ENCODE results near the gene CFAP65. TPM values are rescaled to one million over a fixed set of nuclear protein-coding genes. Genes with fewer than 3 reads are reported as not detected.

Gene CFAP65
- total RNA-seq, 1 experiment from 2014 or later, result 0.52 TPM

DNA sequence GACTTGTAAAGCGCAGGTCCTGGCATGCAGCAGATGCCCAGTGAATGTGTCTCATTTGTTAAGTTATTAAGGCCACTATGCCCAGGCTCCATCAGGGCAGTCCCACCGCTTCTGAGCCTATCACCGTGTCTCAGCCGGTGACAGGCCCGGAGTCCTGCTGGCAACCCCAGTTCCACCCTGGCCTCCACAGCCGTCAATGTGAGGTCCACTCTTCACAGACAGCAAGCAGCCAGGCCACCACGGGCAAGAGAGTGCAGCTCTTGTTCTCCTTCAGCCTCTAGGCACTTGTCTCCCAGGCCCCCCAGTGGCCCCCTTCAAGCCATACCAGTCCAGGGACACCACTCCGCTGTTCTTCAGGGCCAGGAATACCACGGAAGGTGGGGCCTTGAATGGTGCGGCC lies 22.6 kb downstream of the CFAP65 start:
- no peak for DNase-seq (ENCODE audit: low read depth, low spot score)
- intact Hi-C loops (cut with micrococcal nuclease), result no loop called here
- H3K27me3 ChIP-seq (ENCODE audit: insufficient read depth, low read length), result no peaks in the 10 kb centered on the region

DNA sequence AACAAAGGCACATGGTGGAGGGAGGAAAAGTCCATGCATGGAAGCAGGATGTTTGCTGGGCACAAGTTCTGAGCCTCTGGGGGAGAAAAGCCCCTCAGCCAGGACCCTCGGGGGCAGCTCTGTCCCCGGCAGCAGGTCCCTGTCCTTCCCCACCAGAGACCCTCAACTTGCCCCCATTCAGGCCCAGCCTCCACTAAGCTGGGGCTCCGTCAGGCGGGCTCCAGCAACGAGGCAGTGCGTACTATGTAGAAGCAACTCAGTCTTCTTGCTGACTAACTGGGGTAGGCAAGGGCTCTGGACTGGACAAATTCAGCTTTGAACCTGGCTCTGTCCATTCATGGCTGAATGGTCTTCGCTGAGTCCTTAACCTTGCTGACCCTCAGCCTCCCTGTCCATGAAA lies 23.0 kb downstream of the CFAP65 start:
- Histone ChIP-seq H3K4me2 (ENCODE audit: low read length) (no peak overlapping the region), H3K9me3 (ENCODE audit: control insufficient read depth in 1 of 2, insufficient read depth in 1 of 2, low read depth in 1 of 2, low read length in 2 of 2) (no peaks in the 10 kb centered on the region), H2AFZ (ENCODE audit: low read depth, low read length, poor library complexity, severe bottlenecking) (no peak overlapping the region), H3K36me3 (ENCODE audit: control insufficient read depth in 1 of 2, insufficient read depth in 2 of 2, low read length in 2 of 2) (no peaks in the 10 kb centered on the region), H3K9ac (ENCODE audit: low read length) (no peak overlapping the region), H3K27ac (ENCODE audit: low read depth, low read length) (no peak overlapping the region), H3K9me2 (ENCODE audit: insufficient read depth) (no peaks in the 10 kb centered on the region), H3K4me3 (replicated peaks in 1 of 2; ENCODE audit: low read depth in 1 of 2, low read length in 2 of 2) (no peak overlapping the region), H4K20me1 (ENCODE audit: insufficient read depth) (no peaks in the 10 kb centered on the region), H3K79me2 (ENCODE audit: insufficient read depth, low read length) (no peaks in the 10 kb centered on the region), H3K27me3 (ENCODE audit: insufficient read depth, low read length) (no peaks in the 10 kb centered on the region), H3K4me1 (ENCODE audit: control insufficient read depth in 1 of 2, insufficient read depth in 2 of 2, low read length in 2 of 2) (no peaks in the 10 kb centered on the region)
- POLR2A ChIA-PET, result no interaction called here
- TF ChIP-seq YY1 (IDR thresholded peaks at IDR 0.05; ENCODE audit: extremely low read depth, insufficient replicate concordance, low read depth, low read length) (no peak), POLR2AphosphoS5 (IDR thresholded peaks at IDR 0.05; ENCODE audit: low read depth, low read length) (no peak), EZH2phosphoT487 (IDR thresholded peaks at IDR 0.05; ENCODE audit: borderline replicate concordance) (no peak), CEBPB (IDR thresholded peaks at IDR 0.05; ENCODE audit: low read depth) (no peak), SIN3A (IDR thresholded peaks at IDR 0.05; ENCODE audit: low read depth) (no peak)
- TF ChIP-seq, protein P1, sequence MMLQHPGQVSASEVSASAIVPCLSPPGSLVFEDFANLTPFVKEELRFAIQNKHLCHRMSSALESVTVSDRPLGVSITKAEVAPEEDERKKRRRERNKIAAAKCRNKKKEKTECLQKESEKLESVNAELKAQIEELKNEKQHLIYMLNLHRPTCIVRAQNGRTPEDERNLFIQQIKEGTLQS (IDR thresholded peaks at IDR 0.05), result no peak
- TF ChIP-seq, protein P2, sequence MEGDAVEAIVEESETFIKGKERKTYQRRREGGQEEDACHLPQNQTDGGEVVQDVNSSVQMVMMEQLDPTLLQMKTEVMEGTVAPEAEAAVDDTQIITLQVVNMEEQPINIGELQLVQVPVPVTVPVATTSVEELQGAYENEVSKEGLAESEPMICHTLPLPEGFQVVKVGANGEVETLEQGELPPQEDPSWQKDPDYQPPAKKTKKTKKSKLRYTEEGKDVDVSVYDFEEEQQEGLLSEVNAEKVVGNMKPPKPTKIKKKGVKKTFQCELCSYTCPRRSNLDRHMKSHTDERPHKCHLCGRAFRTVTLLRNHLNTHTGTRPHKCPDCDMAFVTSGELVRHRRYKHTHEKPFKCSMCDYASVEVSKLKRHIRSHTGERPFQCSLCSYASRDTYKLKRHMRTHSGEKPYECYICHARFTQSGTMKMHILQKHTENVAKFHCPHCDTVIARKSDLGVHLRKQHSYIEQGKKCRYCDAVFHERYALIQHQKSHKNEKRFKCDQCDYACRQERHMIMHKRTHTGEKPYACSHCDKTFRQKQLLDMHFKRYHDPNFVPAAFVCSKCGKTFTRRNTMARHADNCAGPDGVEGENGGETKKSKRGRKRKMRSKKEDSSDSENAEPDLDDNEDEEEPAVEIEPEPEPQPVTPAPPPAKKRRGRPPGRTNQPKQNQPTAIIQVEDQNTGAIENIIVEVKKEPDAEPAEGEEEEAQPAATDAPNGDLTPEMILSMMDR (IDR thresholded peaks at IDR 0.05 in 2 of 3, conservative IDR thresholded peaks at IDR 0.05 in 1 of 3; ENCODE audit: borderline replicate concordance in 1 of 3, insufficient read depth in 1 of 3, low read depth in 2 of 3, low read length in 2 of 3), result no peak
- no peak for DNase-seq (ENCODE audit: low read depth, low spot score)
- intact Hi-C loops (cut with micrococcal nuclease), result no loop called here
- RAD21 ChIA-PET (ENCODE audit: low non-redundant PET in 1 of 2, low total read pairs in 2 of 2, uncharacterized antibody in 2 of 2, unreplicated experiment in 2 of 2), result no interaction called here
- CTCF ChIA-PET, result interaction anchor here (1.4 to 3.9 kb wide), 3 partner anchors 11 to 14 kb away, joined by 3 to 21 read pairs (median 7); no protein-coding TSS in a partner anchor
- ATAC-seq, result no peak
- BruUV-seq (replicated peaks), result no TSS peak

More for the DNA sequence above, 22.6 kb downstream of the CFAP65 start:
- TF ChIP-seq POLR2A (IDR thresholded peaks at IDR 0.05; ENCODE audit: borderline replicate concordance, extremely low read depth, insufficient read depth, insufficient read length) (no peak), JUND (IDR thresholded peaks at IDR 0.05) (no peak), FOSL1 (IDR thresholded peaks at IDR 0.05; ENCODE audit: low read depth) (no peak), EZH2 (IDR thresholded peaks at IDR 0.05) (no peak), TCF7L2 (IDR thresholded peaks at IDR 0.05; ENCODE audit: borderline replicate concordance, extremely low read depth, insufficient read depth, insufficient read length) (no peak), YY1 (IDR thresholded peaks at IDR 0.05; ENCODE audit: extremely low read depth, insufficient replicate concordance, low read depth, low read length) (no peak), CBX3 (IDR thresholded peaks at IDR 0.05; ENCODE audit: low read depth) (no peak), ZNF274 (IDR thresholded peaks at IDR 0.05; ENCODE audit: low read depth, low read length) (no peak)
- TF ChIP-seq, protein P2 (IDR thresholded peaks at IDR 0.05 in 2 of 3, conservative IDR thresholded peaks at IDR 0.05 in 1 of 3; ENCODE audit: borderline replicate concordance in 1 of 3, insufficient read depth in 1 of 3, low read depth in 2 of 3, low read length in 2 of 3), result no peak
- Histone ChIP-seq H3K36me3 (ENCODE audit: control insufficient read depth in 1 of 2, insufficient read depth in 2 of 2, low read length in 2 of 2) (no peaks in the 10 kb centered on the region), H3K79me2 (ENCODE audit: insufficient read depth, low read length) (no peaks in the 10 kb centered on the region), H3K4me1 (ENCODE audit: control insufficient read depth in 1 of 2, insufficient read depth in 2 of 2, low read length in 2 of 2) (no peaks in the 10 kb centered on the region), H3K4me3 (replicated peaks in 1 of 2; ENCODE audit: low read depth in 1 of 2, low read length in 2 of 2) (no peak overlapping the region), H3K9ac (ENCODE audit: low read length) (no peak overlapping the region), H3K9me3 (ENCODE audit: control insufficient read depth in 1 of 2, insufficient read depth in 1 of 2, low read depth in 1 of 2, low read length in 2 of 2) (no peaks in the 10 kb centered on the region), H3K4me2 (ENCODE audit: low read length) (no peak overlapping the region), H2AFZ (ENCODE audit: low read depth, low read length, poor library complexity, severe bottlenecking) (no peak overlapping the region), H3K9me2 (ENCODE audit: insufficient read depth) (no peaks in the 10 kb centered on the region), H3K27ac (ENCODE audit: low read depth, low read length) (no peak overlapping the region), H4K20me1 (ENCODE audit: insufficient read depth) (no peaks in the 10 kb centered on the region)
- RAD21 ChIA-PET (ENCODE audit: low non-redundant PET in 1 of 2, low total read pairs in 2 of 2, uncharacterized antibody in 2 of 2, unreplicated experiment in 2 of 2), result no interaction called here
- POLR2A ChIA-PET, result no interaction called here
- no TSS peak for BruUV-seq (replicated peaks)
- CTCF ChIA-PET, result interaction anchor here (3.9 kb wide), 1 partner anchor 11 kb away, joined by 21 read pairs; no protein-coding TSS in a partner anchor
- ATAC-seq, result no peak
